ENCODE data around the gene SUSD2. TPM values are rescaled to one million over a fixed set of nuclear protein-coding genes. Genes with fewer than 3 reads are reported as not detected.

SUSD2 gene
- total and polyA plus RNA-seq, 2 of the 8 experiments (the other 6 are each of a cell fraction or from before 2014, with no cell fraction given) = 2.0 to 4.8 TPM

GRCh38 chr22:24180316-24181087, 785 bp upstream of the SUSD2 start:
- H2BK20ac ChIP-seq (ENCODE audit: low read length) = no peak overlapping the region
- H2BK120ac ChIP-seq (replicated peaks; ENCODE audit: low read depth, low read length) = no peak overlapping the region
- DNase-seq (ENCODE audit: low read depth in 1 of 2, low spot score in 2 of 2) = no peak
- peaks cover 0 to 2% of the 10 kb centered on the region in 2 experiments for H4K20me1 ChIP-seq (replicated peaks in 1 of 2; ENCODE audit: control insufficient read depth in 1 of 2, insufficient read depth in 2 of 2, low read length in 2 of 2)
- H3K18ac ChIP-seq (ENCODE audit: extremely low read depth, low read length) = no peak overlapping the region
- H3K79me2 ChIP-seq (ENCODE audit: control insufficient read depth in 1 of 2, insufficient read depth in 2 of 2, low read length in 2 of 2) = no peaks in the 10 kb centered on the region
- FAIRE-seq = no peak
- H2AFZ ChIP-seq (ENCODE audit: low read length) = no peak overlapping the region
- POLR2A ChIA-PET (ENCODE audit: partially characterized antibody) = interaction anchor here (0.7 to 2.0 kb wide), 7 partner anchors 23 to 286 kb away, joined by 3 to 5 read pairs (median 3); partner anchors contain the start of gene MIF
- no peak overlapping the region for H3K9ac ChIP-seq (replicated peaks in 1 of 4; ENCODE audit: extremely low read depth in 1 of 4, low read depth in 3 of 4, low read length in 3 of 4)
- peaks cover 0 to 13% (median 9%) of the 10 kb centered on the region in 4 experiments; a peak in 6 of 7 replicates for H3K4me1 ChIP-seq (replicated peaks in 1 of 4; ENCODE audit: control insufficient read depth in 3 of 4, insufficient read depth in 4 of 4, low read length in 3 of 4)
- no peak overlapping the region for H4K5ac ChIP-seq (ENCODE audit: insufficient read length, low read depth, low read length)
- H2BK15ac ChIP-seq (ENCODE audit: low read length) = no peak overlapping the region
- no peaks in the 10 kb centered on the region for H3K79me1 ChIP-seq (ENCODE audit: low read depth, low read length)
- H3K27ac ChIP-seq (ENCODE audit: low read depth, low read length) = no peak overlapping the region
- H3K14ac ChIP-seq (ENCODE audit: insufficient read length) = no peak overlapping the region
- H4K8ac ChIP-seq (ENCODE audit: extremely low read depth, insufficient read depth, low read length) = no peak overlapping the region
- 86% methylated on average over 16 of the region's 16 CpGs; no CpG with 5 or more reads in 1 of the 2 experiments for WGBS, 2 experiments (ENCODE audit: extremely low coverage in 1 of 2, insufficient coverage in 1 of 2, insufficient read length in 1 of 2, insufficient replicate concordance in 2 of 2, low coverage in 1 of 2, low lambda C conversion rate in 2 of 2, missing lambda C conversion rate in 1 of 2)
- H3K27me3 ChIP-seq (replicated peaks in 1 of 4; ENCODE audit: control insufficient read depth in 3 of 4, extremely low read depth in 1 of 4, insufficient read depth in 3 of 4, low read length in 3 of 4) = no peaks in the 10 kb centered on the region
- CTCF ChIA-PET (ENCODE audit: partially characterized antibody) = interaction anchor here (0.7 to 19.1 kb wide), 9 partner anchors 10 to 93 kb away, joined by 3 to 301 read pairs (median 5); no protein-coding TSS in a partner anchor
- no peak overlapping the region for H3K4me3 ChIP-seq (ENCODE audit: extremely low read depth in 1 of 4, insufficient read depth in 2 of 4, low read depth in 3 of 4, low read length in 4 of 4)
- H2BK5ac ChIP-seq (ENCODE audit: low read depth, low read length) = no peak overlapping the region
- H3K9me3 ChIP-seq (ENCODE audit: insufficient read depth in 2 of 2, low read depth in 1 of 2, low read length in 1 of 2) = no peaks in the 10 kb centered on the region
- no peak overlapping the region for H3K4ac ChIP-seq (replicated peaks; ENCODE audit: insufficient read length, low read depth, low read length)
- TF ChIP-seq CTBP2 (IDR thresholded peaks at IDR 0.05; ENCODE audit: borderline replicate concordance, insufficient read depth, insufficient read length, low read length) (no peak), KDM5A (IDR thresholded peaks at IDR 0.05; ENCODE audit: low read length) (no peak), EP300 (IDR thresholded peaks at IDR 0.05; ENCODE audit: borderline replicate concordance in 1 of 2, low read depth in 2 of 2, low read length in 2 of 2) (no peak), POLR2AphosphoS5 (IDR thresholded peaks at IDR 0.05; ENCODE audit: low read depth, low read length) (0 out of 2 replicates have a peak, but pooled peaks have one; percentile 17), MAFK (IDR thresholded peaks at IDR 0.05; ENCODE audit: low read depth, low read length) (no peak), GABPA (IDR thresholded peaks at IDR 0.05; ENCODE audit: borderline replicate concordance, insufficient read depth, low read length) (no peak), RFX5 (IDR thresholded peaks at IDR 0.05; ENCODE audit: borderline replicate concordance, low read depth, low read length) (no peak)
- H2BK12ac ChIP-seq (ENCODE audit: low read depth, low read length) = no peak overlapping the region
- no peaks in the 10 kb centered on the region; the same call in 1 of the 2 replicates for H3K23me2 ChIP-seq (ENCODE audit: low read depth, low read length)
- H3K36me3 ChIP-seq (ENCODE audit: control insufficient read depth in 2 of 4, insufficient read depth in 4 of 4, low read length in 3 of 4) = no peaks in the 10 kb centered on the region; a peak in 1 of 8 replicates
- no peak overlapping the region for H2AK5ac ChIP-seq (ENCODE audit: low read depth, low read length)
- H3K4me2 ChIP-seq (ENCODE audit: insufficient read depth in 1 of 2, low read depth in 2 of 2, low read length in 2 of 2) = peak overlapping the region in 1 of 2 experiments; percentile 23; a peak in 1 of 4 replicates
- H4K91ac ChIP-seq (replicated peaks; ENCODE audit: insufficient read length, low read length) = no peak overlapping the region
- no peak overlapping the region for H3K56ac ChIP-seq (replicated peaks; ENCODE audit: insufficient read length, low read depth, low read length)
- no peak overlapping the region for H3K23ac ChIP-seq (ENCODE audit: insufficient read length)
